Natural killer cell (primary cell): ENCODE data around the gene DST. TPM values are rescaled to one million over a fixed set of nuclear protein-coding genes. Genes with fewer than 3 reads are reported as not detected.

Experiments used
- ATAC-seq, 3 donors: fragments of 150-1000 bp in 2 of 3; fragments of 200-7000 bp in 1 of 3; cut with Tn5 transposase; 1 replicate in 1 of 3; 2 replicates in 2 of 3; pipeline ENCODE4 v1.10.0; 2021; ENCODE audit warnings: mild to moderate bottlenecking in 2 of 3, moderate library complexity in 2 of 3
- DNase-seq, 2 donors: peaks; one replicate each; pipeline versions ENCODE4 v3.0.0 to v3.0.0-alpha.2; 2013 to 2021; ENCODE audit warnings: mixed read lengths in 1 of 2
- H3K27ac ChIP-seq: one replicate; pipeline ENCODE4 v1.5.1; 2013; ENCODE audit warnings: mild to moderate bottlenecking, low read length
- H3K27me3 ChIP-seq: one replicate; pipeline ENCODE4 v1.6.1; 2013; ENCODE audit warnings: low read length; ENCODE audit not compliant: control insufficient read depth, insufficient read depth
- H3K36me3 ChIP-seq: one replicate; pipeline ENCODE4 v1.6.1; 2013; ENCODE audit warnings: low read length; ENCODE audit not compliant: control insufficient read depth, insufficient read depth
- H3K4me1 ChIP-seq: one replicate; pipeline ENCODE4 v1.6.1; 2013; ENCODE audit warnings: low read length; ENCODE audit not compliant: control insufficient read depth, insufficient read depth
- H3K4me3 ChIP-seq: one replicate; pipeline ENCODE4 v1.5.1; 2013; ENCODE audit warnings: low read length
- H3K9me3 ChIP-seq: one replicate; pipeline ENCODE4 v1.6.1; 2013; ENCODE audit warnings: low read length; ENCODE audit not compliant: control insufficient read depth, insufficient read depth
- H3K27ac Mint-ChIP-seq, 2 donors: one replicate each; pipeline ENCODE4 v1.8.0; 2022; ENCODE audit warnings: mild to moderate bottlenecking in 2 of 2, mixed read lengths in 2 of 2, moderate library complexity in 1 of 2
- H3K27me3 Mint-ChIP-seq, 2 donors: one replicate each; pipeline ENCODE4 v1.8.0; 2022; ENCODE audit warnings: low read depth in 2 of 2, mixed read lengths in 2 of 2
- H3K36me3 Mint-ChIP-seq: one replicate; pipeline ENCODE4 v1.8.0; 2022; ENCODE audit warnings: mixed read lengths
- H3K4me1 Mint-ChIP-seq, 2 donors: one replicate each; pipeline ENCODE4 v1.8.0; 2022; ENCODE audit warnings: mixed read lengths in 2 of 2
- H3K4me3 Mint-ChIP-seq: one replicate; pipeline ENCODE4 v1.8.0; 2022; ENCODE audit warnings: mild to moderate bottlenecking, moderate library complexity, mixed read lengths
- H3K9me3 Mint-ChIP-seq, 2 donors: one replicate each; pipeline ENCODE4 v1.8.0; 2022; ENCODE audit warnings: mixed read lengths in 2 of 2
- WGBS: methylation state at CpG from one replicate; pipeline ENCODE4 v1.1.7; 2013; ENCODE audit warnings: missing lambda C conversion rate; ENCODE audit not compliant: insufficient coverage; 5-methylcytosine and 5-hydroxymethylcytosine counted together
- intact Hi-C: fragments of 100-400 bp; cut with micrococcal nuclease; formaldehyde crosslinking; loops from one replicate; pipeline ENCODE4 v1.14.2; 2022
- total RNA-seq, 4 donors: library from RNA; stranded (reverse); fragments of 120-200 nt in 1 of 4; gene quantifications; one replicate each; pipeline versions ENCODE4 v1.2.3 to v1.2.4, GENCODE V29; 2013 to 2022
- TF ChIP-seq, protein P1 (sequence below): fragments of 200-600 bp; IDR thresholded peaks from one replicate; pipeline ENCODE4 v1.8.0; 2022; ENCODE audit warnings: antibody characterized with exemption

DST gene
- total RNA-seq, 3 donors from 2014 or later (not counting 1 experiment from before 2014, with no cell fraction given) = 5.6 to 14.7 (median 8.9) TPM

DNA sequence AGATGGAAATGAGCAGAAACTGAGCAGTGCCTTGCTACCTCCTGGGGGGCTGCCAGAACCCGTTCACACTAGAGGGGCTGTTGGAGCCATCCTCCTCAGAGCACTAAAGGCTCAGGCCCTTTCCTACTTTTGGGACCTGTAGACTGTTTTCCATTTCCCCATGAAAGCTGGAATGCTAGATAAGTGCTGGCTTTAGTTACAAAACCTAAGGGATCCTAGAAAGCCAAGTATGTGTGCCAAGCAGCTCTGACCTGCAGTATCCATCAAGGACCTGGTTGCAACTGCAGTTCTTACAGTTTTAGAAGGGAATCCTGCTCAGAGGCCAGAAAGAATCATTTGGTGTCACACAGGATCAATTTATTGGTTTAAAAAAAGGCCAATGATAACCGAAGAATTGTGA lies 218.6 kb downstream of the DST start:
- Mint-ChIP-seq H3K27ac (no peak overlapping the region), H3K27me3 (no peaks in the 10 kb centered on the region), H3K4me1 (no peaks in the 10 kb centered on the region), H3K4me3 (no peak overlapping the region), H3K36me3 (no peaks in the 10 kb centered on the region), H3K9me3 (peaks cover 2 to 5% of the 10 kb centered on the region in 2 donors)
- TF ChIP-seq, protein P1, sequence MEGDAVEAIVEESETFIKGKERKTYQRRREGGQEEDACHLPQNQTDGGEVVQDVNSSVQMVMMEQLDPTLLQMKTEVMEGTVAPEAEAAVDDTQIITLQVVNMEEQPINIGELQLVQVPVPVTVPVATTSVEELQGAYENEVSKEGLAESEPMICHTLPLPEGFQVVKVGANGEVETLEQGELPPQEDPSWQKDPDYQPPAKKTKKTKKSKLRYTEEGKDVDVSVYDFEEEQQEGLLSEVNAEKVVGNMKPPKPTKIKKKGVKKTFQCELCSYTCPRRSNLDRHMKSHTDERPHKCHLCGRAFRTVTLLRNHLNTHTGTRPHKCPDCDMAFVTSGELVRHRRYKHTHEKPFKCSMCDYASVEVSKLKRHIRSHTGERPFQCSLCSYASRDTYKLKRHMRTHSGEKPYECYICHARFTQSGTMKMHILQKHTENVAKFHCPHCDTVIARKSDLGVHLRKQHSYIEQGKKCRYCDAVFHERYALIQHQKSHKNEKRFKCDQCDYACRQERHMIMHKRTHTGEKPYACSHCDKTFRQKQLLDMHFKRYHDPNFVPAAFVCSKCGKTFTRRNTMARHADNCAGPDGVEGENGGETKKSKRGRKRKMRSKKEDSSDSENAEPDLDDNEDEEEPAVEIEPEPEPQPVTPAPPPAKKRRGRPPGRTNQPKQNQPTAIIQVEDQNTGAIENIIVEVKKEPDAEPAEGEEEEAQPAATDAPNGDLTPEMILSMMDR = no peak
- H3K4me3 ChIP-seq = no peak overlapping the region
- H3K9me3 ChIP-seq = no peaks in the 10 kb centered on the region
- intact Hi-C loops = no loop called here
- no peaks in the 10 kb centered on the region for H3K27me3 ChIP-seq
- WGBS = 49% methylated on average over 2 of the region's 2 CpGs
- H3K4me1 ChIP-seq = no peaks in the 10 kb centered on the region
- no peak overlapping the region for H3K27ac ChIP-seq
- no peak for ATAC-seq
- no peaks in the 10 kb centered on the region for H3K36me3 ChIP-seq
- DNase-seq = no peak

DNA sequence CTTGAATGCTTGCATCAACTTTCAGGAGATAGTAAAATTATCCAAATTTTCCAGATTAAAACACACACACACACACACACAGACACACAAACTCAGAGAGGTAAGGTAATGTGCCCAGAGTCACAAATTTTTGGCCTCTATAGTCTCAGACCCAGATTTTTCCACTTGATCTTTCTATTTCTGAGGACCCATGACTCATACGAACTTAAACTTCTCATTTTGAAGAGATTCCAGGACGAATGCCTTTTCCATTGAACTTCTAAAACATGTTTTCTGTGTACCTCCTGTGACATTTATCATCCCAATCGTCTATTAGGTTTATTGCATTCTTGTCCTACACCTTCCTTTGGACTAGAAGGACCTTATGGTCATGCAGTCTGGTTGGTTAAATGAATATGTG lies 222.4 kb downstream of the DST start:
- H3K4me3 Mint-ChIP-seq = no peak overlapping the region
- Histone ChIP-seq H3K36me3 (no peaks in the 10 kb centered on the region), H3K9me3 (no peaks in the 10 kb centered on the region), H3K27me3 (no peaks in the 10 kb centered on the region), H3K4me3 (no peak overlapping the region), H3K27ac (no peak overlapping the region), H3K4me1 (no peaks in the 10 kb centered on the region)
- DNase-seq (no peak), ATAC-seq (no peak)
- TF ChIP-seq, protein P1 = no peak
- intact Hi-C loops = no loop called here
- H3K9me3 Mint-ChIP-seq = no peaks in the 10 kb centered on the region
- no peaks in the 10 kb centered on the region for H3K4me1 Mint-ChIP-seq
- no peak overlapping the region for H3K27ac Mint-ChIP-seq
- WGBS = 60% methylated on average over 2 of the region's 3 CpGs
- no peaks in the 10 kb centered on the region for H3K36me3 Mint-ChIP-seq
- H3K27me3 Mint-ChIP-seq = peaks cover 0 to 3% of the 10 kb centered on the region in 2 donors

DNA sequence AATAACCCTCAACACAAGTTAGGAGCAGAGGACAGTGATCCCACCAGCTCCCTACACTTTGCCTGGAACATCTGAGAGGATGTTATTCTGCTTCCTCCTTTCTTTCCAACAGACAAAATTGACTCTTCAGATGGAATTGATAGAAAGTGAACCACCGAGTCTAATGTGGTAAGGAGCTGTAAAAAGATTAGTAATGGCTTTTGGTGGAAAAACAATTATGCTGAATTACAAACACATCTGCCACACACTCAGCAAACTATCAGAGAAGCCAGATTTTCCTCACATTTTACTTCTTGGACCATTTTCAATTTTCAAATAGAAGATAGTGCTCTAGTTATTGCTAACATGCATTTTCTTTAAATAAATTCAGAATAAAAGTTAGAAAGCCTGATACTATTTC lies 223.5 kb downstream of the DST start:
- H3K9me3 Mint-ChIP-seq = no peaks in the 10 kb centered on the region
- DNase-seq (no peak), ATAC-seq (no peak)
- H3K27ac Mint-ChIP-seq = no peak overlapping the region
- H3K27me3 ChIP-seq = no peaks in the 10 kb centered on the region
- no peaks in the 10 kb centered on the region for H3K4me1 ChIP-seq
- no peak overlapping the region for H3K27ac ChIP-seq
- TF ChIP-seq, protein P1 = no peak
- H3K9me3 ChIP-seq = no peaks in the 10 kb centered on the region
- no peak overlapping the region for H3K4me3 Mint-ChIP-seq
- no CpG with 5 or more reads among the region's 1 CpG for WGBS
- H3K36me3 ChIP-seq = no peaks in the 10 kb centered on the region
- no peaks in the 10 kb centered on the region for H3K4me1 Mint-ChIP-seq
- H3K27me3 Mint-ChIP-seq = peaks cover 0 to 3% of the 10 kb centered on the region in 2 donors
- no peaks in the 10 kb centered on the region for H3K36me3 Mint-ChIP-seq
- H3K4me3 ChIP-seq = no peak overlapping the region
- intact Hi-C loops = no loop called here

DNA sequence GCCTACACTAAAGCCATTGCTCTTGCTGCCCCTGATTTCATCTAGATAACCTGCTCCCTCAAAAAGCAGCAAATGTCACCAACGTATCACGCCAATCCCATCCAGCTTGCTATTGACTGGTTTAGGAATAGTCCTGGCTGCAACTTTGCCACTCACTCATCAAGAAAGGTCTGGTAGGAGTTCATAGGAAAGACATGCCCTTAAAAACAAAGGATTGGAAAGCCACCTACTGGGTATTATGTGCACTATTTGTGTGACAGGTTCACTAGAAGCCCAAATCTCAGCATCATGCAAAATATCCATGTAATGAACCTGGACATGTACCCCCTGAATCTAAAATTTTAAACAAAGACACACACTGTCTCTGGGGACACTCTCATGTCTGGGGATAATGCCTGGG lies 224.9 kb downstream of the DST start:
- no peaks in the 10 kb centered on the region for H3K9me3 ChIP-seq
- DNase-seq (no peak), ATAC-seq (no peak)
- intact Hi-C loops = no loop called here
- no peak overlapping the region for H3K27ac Mint-ChIP-seq
- TF ChIP-seq, protein P1 = no peak
- H3K4me3 Mint-ChIP-seq = no peak overlapping the region
- no peaks in the 10 kb centered on the region for H3K4me1 Mint-ChIP-seq
- no peaks in the 10 kb centered on the region for H3K9me3 Mint-ChIP-seq
- no peaks in the 10 kb centered on the region for H3K4me1 ChIP-seq
- peaks cover 0 to 3% of the 10 kb centered on the region in 2 donors for H3K27me3 Mint-ChIP-seq
- H3K27me3 ChIP-seq = no peaks in the 10 kb centered on the region
- 96% methylated on average over 2 of the region's 2 CpGs for WGBS
- H3K27ac ChIP-seq = no peak overlapping the region
- no peaks in the 10 kb centered on the region for H3K36me3 Mint-ChIP-seq
- H3K4me3 ChIP-seq = no peak overlapping the region
- no peaks in the 10 kb centered on the region for H3K36me3 ChIP-seq
